Astrocyte (in vitro differentiated cells and primary cell): ENCODE data around the gene KIF18B. TPM values are rescaled to one million over a fixed set of nuclear protein-coding genes. Genes with fewer than 3 reads are reported as not detected.

Source experiments
- DNase-seq: peaks from one replicate; pipeline ENCODE4 v3.0.0-alpha.2; 2010; ENCODE audit warnings: low read depth
- FAIRE-seq: peaks from 2 replicates; lab custom pipeline; 2011; peaks lifted over from hg19 to GRCh38; lab: Jason Lieb, UNC
- H2AFZ ChIP-seq: 2 replicates; pipeline ENCODE4 v1.6.0; 2012; ENCODE audit warnings: low read depth, low read length, inconsistent platforms
- H3K27ac ChIP-seq: 2 replicates; pipeline ENCODE4 v1.5.1; 2011; ENCODE audit warnings: low read depth, low read length, inconsistent platforms
- H3K27me3 ChIP-seq: 2 replicates; pipeline ENCODE4 v1.6.0; 2011; ENCODE audit warnings: low read length, inconsistent platforms; ENCODE audit not compliant: insufficient read depth
- H3K36me3 ChIP-seq: 2 replicates; pipeline ENCODE4 v1.5.1; 2011; ENCODE audit warnings: low read length, inconsistent platforms; ENCODE audit not compliant: insufficient read depth
- H3K4me1 ChIP-seq: 2 replicates; pipeline ENCODE4 v1.5.1; 2011; ENCODE audit warnings: low read length, inconsistent platforms; ENCODE audit not compliant: insufficient read depth
- H3K4me2 ChIP-seq: 2 replicates; pipeline ENCODE4 v1.6.0; 2012; ENCODE audit warnings: low read length, inconsistent platforms
- H3K4me3 ChIP-seq: 2 replicates; pipeline ENCODE4 v1.5.1; 2011; ENCODE audit warnings: low read depth, mild to moderate bottlenecking, low read length, inconsistent platforms; ENCODE audit not compliant: insufficient read depth
- H3K79me2 ChIP-seq: 2 replicates; pipeline ENCODE4 v1.6.0; 2012; ENCODE audit warnings: mild to moderate bottlenecking, low read length, inconsistent platforms; ENCODE audit not compliant: insufficient read depth
- H3K9ac ChIP-seq: 2 replicates; pipeline ENCODE4 v1.6.0; 2012; ENCODE audit warnings: mild to moderate bottlenecking, low read length, inconsistent platforms
- H3K9me3 ChIP-seq: 2 replicates; pipeline ENCODE4 v1.5.1; 2012; ENCODE audit warnings: low read depth, mild to moderate bottlenecking, low read length, inconsistent platforms; ENCODE audit not compliant: insufficient read depth
- H4K20me1 ChIP-seq: 2 replicates; pipeline ENCODE4 v1.6.0; 2012; ENCODE audit warnings: low read length, inconsistent platforms; ENCODE audit not compliant: insufficient read depth
- H3K27ac Mint-ChIP-seq: one replicate; pipeline ENCODE4 v1.8.0; 2021; ENCODE audit warnings: mild to moderate bottlenecking, mixed read lengths; ENCODE audit not compliant: unreplicated experiment
- H3K27me3 Mint-ChIP-seq: one replicate; pipeline ENCODE4 v1.8.0; 2021; ENCODE audit warnings: low read depth, mixed read lengths; ENCODE audit not compliant: unreplicated experiment
- H3K36me3 Mint-ChIP-seq: one replicate; pipeline ENCODE4 v1.8.0; 2021; ENCODE audit warnings: low read depth, mixed read lengths; ENCODE audit not compliant: unreplicated experiment
- H3K4me1 Mint-ChIP-seq: one replicate; pipeline ENCODE4 v1.8.0; 2021; ENCODE audit warnings: low read depth, mixed read lengths; ENCODE audit not compliant: unreplicated experiment
- H3K4me3 Mint-ChIP-seq: one replicate; pipeline ENCODE4 v1.8.0; 2021; ENCODE audit warnings: mild to moderate bottlenecking, moderate library complexity, mixed read lengths; ENCODE audit not compliant: unreplicated experiment
- H3K9me3 Mint-ChIP-seq: one replicate; pipeline ENCODE4 v1.8.0; 2021; ENCODE audit warnings: mild to moderate bottlenecking, mixed read lengths; ENCODE audit not compliant: unreplicated experiment
- CTCF ChIP-seq: IDR thresholded peaks from 2 replicates; pipeline ENCODE4 v1.5.1; 2011; ENCODE audit warnings: low read depth, mild to moderate bottlenecking, inconsistent platforms, low read length, moderate library complexity; ENCODE audit not compliant: insufficient read depth
- EZH2 ChIP-seq: IDR thresholded peaks from 2 replicates; pipeline ENCODE4 v1.6.1; 2012; ENCODE audit warnings: mild to moderate bottlenecking, low read length, inconsistent platforms; ENCODE audit not compliant: insufficient read depth
- total RNA-seq: library from RNA; stranded (reverse); gene quantifications from 2 replicates; pipeline ENCODE4 v1.2.1, GENCODE V29; 2021

The KIF18B gene
- total RNA-seq, 1 donor from 2014 or later, result 1.8 TPM

GRCh38 chr17:44977065-44977464, 29.5 kb upstream of the KIF18B start:
- no peaks in the 10 kb centered on the region for H3K9me3 Mint-ChIP-seq
- H3K9me3 ChIP-seq, result no peaks in the 10 kb centered on the region
- H3K36me3 Mint-ChIP-seq, result no peaks in the 10 kb centered on the region
- H3K4me1 Mint-ChIP-seq, result peaks cover 8% of the 10 kb centered on the region
- H3K4me2 ChIP-seq, result no peak overlapping the region
- peaks cover 19% of the 10 kb centered on the region for H3K4me1 ChIP-seq
- no peak for FAIRE-seq
- no peak overlapping the region for H2AFZ ChIP-seq
- H3K27me3 ChIP-seq, result peaks cover 10% of the 10 kb centered on the region
- no peaks in the 10 kb centered on the region for H3K36me3 ChIP-seq
- H3K27ac Mint-ChIP-seq, result no peak overlapping the region
- no peaks in the 10 kb centered on the region for H4K20me1 ChIP-seq
- no peak overlapping the region for H3K4me3 Mint-ChIP-seq
- no peak overlapping the region for H3K4me3 ChIP-seq
- no peak overlapping the region for H3K9ac ChIP-seq
- H3K27ac ChIP-seq, result no peak overlapping the region
- no peak for DNase-seq
- TF ChIP-seq EZH2 (no peak), CTCF (no peak)
- peaks cover 49% of the 10 kb centered on the region for H3K27me3 Mint-ChIP-seq
- H3K79me2 ChIP-seq, result no peaks in the 10 kb centered on the region

- Mint-ChIP-seq H3K27ac (no peak overlapping the region), H3K4me1 (peaks cover 10% of the 10 kb centered on the region), H3K27me3 (peaks cover 45% of the 10 kb centered on the region), H3K36me3 (no peaks in the 10 kb centered on the region), H3K4me3 (no peak overlapping the region), H3K9me3 (no peaks in the 10 kb centered on the region)
- TF ChIP-seq CTCF (no peak), EZH2 (no peak)
- no peak overlapping the region for H2AFZ ChIP-seq
- H3K4me2 ChIP-seq, result no peak overlapping the region
- H3K9me3 ChIP-seq, result no peaks in the 10 kb centered on the region
- no peaks in the 10 kb centered on the region for H3K36me3 ChIP-seq
- FAIRE-seq (no peak), DNase-seq (no peak)
- H4K20me1 ChIP-seq, result no peaks in the 10 kb centered on the region
- H3K4me3 ChIP-seq, result no peak overlapping the region
- peaks cover 10% of the 10 kb centered on the region for H3K27me3 ChIP-seq
- no peaks in the 10 kb centered on the region for H3K79me2 ChIP-seq
- H3K9ac ChIP-seq, result no peak overlapping the region
- no peak overlapping the region for H3K27ac ChIP-seq
- H3K4me1 ChIP-seq, result peaks cover 17% of the 10 kb centered on the region
Observed at GRCh38 chr17:44976206-44976605, 28.6 kb upstream of the KIF18B start.

GRCh38 chr17:44972953-44973352, 25.4 kb upstream of the KIF18B start:
- Mint-ChIP-seq H3K36me3 (no peaks in the 10 kb centered on the region), H3K4me1 (peaks cover 10% of the 10 kb centered on the region), H3K9me3 (no peaks in the 10 kb centered on the region), H3K27me3 (peaks cover 40% of the 10 kb centered on the region), H3K27ac (no peak overlapping the region), H3K4me3 (peak overlapping the region; percentile 34)
- Histone ChIP-seq H3K79me2 (no peaks in the 10 kb centered on the region), H2AFZ (no peak overlapping the region), H3K27ac (no peak overlapping the region), H3K27me3 (peaks cover 17% of the 10 kb centered on the region), H3K4me2 (peak overlapping the region; percentile 45), H4K20me1 (no peaks in the 10 kb centered on the region), H3K9me3 (no peaks in the 10 kb centered on the region), H3K4me1 (peaks cover 14% of the 10 kb centered on the region), H3K36me3 (no peaks in the 10 kb centered on the region), H3K4me3 (no peak overlapping the region), H3K9ac (no peak overlapping the region)
- DNase-seq, result peak; percentile 64
- no peak for TF ChIP-seq EZH2
- no peak for TF ChIP-seq CTCF
- no peak for FAIRE-seq
